Uterus (tissue), 4 donors: ENCODE measurements around the gene GNG4. TPM values are rescaled to one million over a fixed set of nuclear protein-coding genes. Genes with fewer than 3 reads are reported as not detected.

ENCODE experiments used
- DNase-seq, 2 donors: peaks; one replicate each; pipeline ENCODE4 v3.0.0-alpha.2; 2019 to 2020
- H3K27ac ChIP-seq, 2 donors: fragments of 200-600 bp; sonication (generic); 1 replicate in 1 of 2; 2 replicates in 1 of 2; pipeline ENCODE4 v1.5.1; 2016 to 2018
- H3K27me3 ChIP-seq, 2 donors: fragments of 200-600 bp; sonication (generic); one replicate each; pipeline ENCODE4 v1.5.1; 2018 to 2019; ENCODE audit warnings: control low read depth in 1 of 2
- H3K36me3 ChIP-seq, 2 donors: fragments of 200-600 bp; sonication (generic); one replicate each; pipeline ENCODE4 v1.5.1; 2019; ENCODE audit warnings: control low read depth in 1 of 2
- H3K4me1 ChIP-seq, 2 donors: fragments of 200-600 bp; sonication (generic); one replicate each; pipeline ENCODE4 v1.5.1; 2018 to 2019; ENCODE audit warnings: control low read depth in 1 of 2
- H3K4me3 ChIP-seq, 2 donors: fragments of 200-600 bp; sonication (generic); 1 replicate in 1 of 2; 2 replicates in 1 of 2; pipeline ENCODE4 v1.5.1; 2018 to 2019; ENCODE audit warnings: mild to moderate bottlenecking in 1 of 2
- H3K9me3 ChIP-seq, 2 donors: fragments of 200-600 bp; sonication (generic); one replicate each; pipeline ENCODE4 v1.5.1; 2019; ENCODE audit warnings: control low read depth in 1 of 2
- POLR2A ChIP-seq, 2 donors: fragments of 450-650 bp; IDR thresholded peaks; one replicate each; pipeline ENCODE4 v1.6.1; 2016; ENCODE audit warnings: antibody characterized with exemption in 2 of 2, mild to moderate bottlenecking in 1 of 2, moderate library complexity in 1 of 2
- intact Hi-C: fragments of 100-400 bp; cut with DNase I; formaldehyde crosslinking; loops from one replicate; pipeline ENCODE4 v1.15.1; 2023; ENCODE audit warnings: low total_unique reads
- total RNA-seq, 4 donors: library from RNA; depleted of rRNA in 3 of 4; stranded (reverse); fragments of >200 nt in 3 of 4; gene quantifications; one replicate each; pipeline versions ENCODE4 v1.1.0 to v1.2.4, GENCODE V29; 2014 to 2023
- TF ChIP-seq, protein P1 (sequence below), 4 experiments: fragments of 200-600 bp in 2 of 4; fragments of 450-650 bp in 2 of 4; sonication (generic) in 2 of 4; IDR thresholded peaks; one replicate each; pipeline ENCODE4 v1.5.1; 2016 to 2019; ENCODE audit warnings: antibody characterized with exemption in 4 of 4, mild to moderate bottlenecking in 2 of 4, moderate library complexity in 1 of 4
- donor health status: DM: yes; HTN: yes; CAD: no.

The GNG4 gene
- 1 to 10 TPM in 3 of 4 donors, under 1 TPM in 1; 0.51 to 8.2 (median 2.3) TPM for total RNA-seq

DNA sequence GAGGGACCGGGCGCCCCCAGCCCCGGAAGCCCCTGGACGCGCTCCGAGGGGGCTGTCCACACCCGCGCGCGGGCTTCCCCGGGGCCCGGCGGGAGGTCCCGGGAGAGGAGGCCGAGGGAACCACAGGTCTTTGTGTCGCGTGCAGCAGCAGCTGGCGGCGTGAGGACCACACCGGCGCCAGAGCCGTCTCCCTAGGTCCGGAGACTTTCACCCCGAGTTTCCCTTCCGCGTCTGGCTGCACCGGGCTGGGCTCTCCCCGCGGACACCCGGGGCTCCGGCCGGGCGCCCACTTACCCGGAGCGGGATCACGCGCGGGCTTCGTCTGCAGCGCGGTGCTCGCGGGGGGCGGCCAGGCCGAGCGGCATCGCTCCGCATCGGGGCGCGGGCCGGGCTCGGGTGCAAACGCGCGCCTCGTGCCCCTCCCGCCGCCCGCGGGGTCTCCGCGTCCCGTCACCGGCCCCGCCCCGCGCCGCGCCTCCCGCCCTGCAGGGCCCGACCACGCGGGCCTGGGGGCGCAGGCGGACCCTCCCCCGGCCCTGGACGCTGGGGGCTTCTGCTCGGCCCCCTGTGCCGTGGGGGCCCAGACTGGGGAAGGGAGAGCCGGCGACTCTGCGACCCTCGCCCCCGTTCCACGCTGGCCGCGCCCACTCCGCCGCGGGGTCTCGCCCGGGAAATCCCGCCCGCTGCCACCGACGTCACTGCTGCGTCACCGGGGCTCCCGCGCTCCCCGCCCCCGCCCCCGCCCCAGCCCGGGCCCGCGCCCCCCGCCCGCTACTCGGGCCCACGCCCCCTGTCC, at the start of gene GNG4:
Gene GNG4 (minus strand): TSS at position 417 of the 796 bp plus-strand sequence. CDS start 65,946 bp downstream, outside the sequence.
- H3K27ac ChIP-seq = peak within 1 kb of the TSS; percentile 5 to 54
- no peak for DNase-seq
- TF ChIP-seq, protein P1, sequence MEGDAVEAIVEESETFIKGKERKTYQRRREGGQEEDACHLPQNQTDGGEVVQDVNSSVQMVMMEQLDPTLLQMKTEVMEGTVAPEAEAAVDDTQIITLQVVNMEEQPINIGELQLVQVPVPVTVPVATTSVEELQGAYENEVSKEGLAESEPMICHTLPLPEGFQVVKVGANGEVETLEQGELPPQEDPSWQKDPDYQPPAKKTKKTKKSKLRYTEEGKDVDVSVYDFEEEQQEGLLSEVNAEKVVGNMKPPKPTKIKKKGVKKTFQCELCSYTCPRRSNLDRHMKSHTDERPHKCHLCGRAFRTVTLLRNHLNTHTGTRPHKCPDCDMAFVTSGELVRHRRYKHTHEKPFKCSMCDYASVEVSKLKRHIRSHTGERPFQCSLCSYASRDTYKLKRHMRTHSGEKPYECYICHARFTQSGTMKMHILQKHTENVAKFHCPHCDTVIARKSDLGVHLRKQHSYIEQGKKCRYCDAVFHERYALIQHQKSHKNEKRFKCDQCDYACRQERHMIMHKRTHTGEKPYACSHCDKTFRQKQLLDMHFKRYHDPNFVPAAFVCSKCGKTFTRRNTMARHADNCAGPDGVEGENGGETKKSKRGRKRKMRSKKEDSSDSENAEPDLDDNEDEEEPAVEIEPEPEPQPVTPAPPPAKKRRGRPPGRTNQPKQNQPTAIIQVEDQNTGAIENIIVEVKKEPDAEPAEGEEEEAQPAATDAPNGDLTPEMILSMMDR (IDR thresholded peaks at IDR 0.05) = no peak
- no peak for TF ChIP-seq POLR2A (IDR thresholded peaks at IDR 0.05)

GRCh38 chr1:235697508-235697907, 47.9 kb upstream of the GNG4 start:
- no peaks in the 10 kb centered on the region for H3K36me3 ChIP-seq
- intact Hi-C loops = no loop called here

More for the DNA sequence above, at the start of gene GNG4:
- Histone ChIP-seq H3K27me3 (peaks cover 0 to 17% of the 10 kb centered on the region in 2 donors), H3K36me3 (no peaks in the 10 kb centered on the region), H3K9me3 (no peaks in the 10 kb centered on the region), H3K4me3 (peak within 1 kb of the TSS; percentile 23 to 52), H3K4me1 (peaks cover 0 to 12% of the 10 kb centered on the region in 2 donors)
- intact Hi-C loops = no loop called here

GRCh38 chr1:235689356-235689755, 39.8 kb upstream of the GNG4 start:
- no peak overlapping the region for H3K27ac ChIP-seq
- H3K4me3 ChIP-seq = no peak overlapping the region
- H3K9me3 ChIP-seq = no peaks in the 10 kb centered on the region
- DNase-seq = no peak
- TF ChIP-seq, protein P1 (IDR thresholded peaks at IDR 0.05) = no peak
- TF ChIP-seq POLR2A (IDR thresholded peaks at IDR 0.05) = no peak
- no peaks in the 10 kb centered on the region for H3K27me3 ChIP-seq
- H3K4me1 ChIP-seq = no peaks in the 10 kb centered on the region
- intact Hi-C loops = no loop called here
- H3K36me3 ChIP-seq = no peaks in the 10 kb centered on the region

More at GRCh38 chr1:235697508-235697907, 47.9 kb upstream of the GNG4 start:
- Histone ChIP-seq H3K27me3 (no peaks in the 10 kb centered on the region), H3K4me1 (no peaks in the 10 kb centered on the region), H3K27ac (no peak overlapping the region), H3K9me3 (no peaks in the 10 kb centered on the region), H3K4me3 (no peak overlapping the region)
- no peak for TF ChIP-seq POLR2A (IDR thresholded peaks at IDR 0.05)
- DNase-seq = no peak

DNA sequence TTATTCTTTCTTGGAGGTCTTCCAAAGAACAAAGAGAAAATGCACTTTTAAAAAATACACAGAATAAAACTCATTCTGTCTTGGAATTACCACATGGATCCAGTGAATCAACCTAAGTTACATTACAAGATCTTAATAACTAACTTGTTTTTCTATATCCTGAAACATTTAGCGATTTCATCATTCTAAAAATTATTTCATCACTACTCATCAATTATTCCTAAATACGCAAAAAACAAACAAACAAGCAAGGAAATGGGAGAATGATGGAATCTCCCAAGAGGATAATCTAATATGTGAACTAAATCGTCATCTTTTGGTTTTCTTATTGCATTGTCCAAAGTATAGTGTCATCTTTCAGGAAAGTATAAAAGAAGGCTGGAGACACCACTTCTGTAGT, 38.5 kb upstream of the GNG4 start:
- intact Hi-C loops = no loop called here
- no peak overlapping the region for H3K4me3 ChIP-seq
- H3K9me3 ChIP-seq = no peaks in the 10 kb centered on the region
- H3K4me1 ChIP-seq = no peaks in the 10 kb centered on the region
- H3K27me3 ChIP-seq = no peaks in the 10 kb centered on the region
- DNase-seq = no peak
- H3K36me3 ChIP-seq = no peaks in the 10 kb centered on the region
- TF ChIP-seq POLR2A (IDR thresholded peaks at IDR 0.05) = no peak
- TF ChIP-seq, protein P1 (IDR thresholded peaks at IDR 0.05) = no peak
- H3K27ac ChIP-seq = no peak overlapping the region

- no peak for TF ChIP-seq POLR2A (IDR thresholded peaks at IDR 0.05)
- TF ChIP-seq, protein P1 (IDR thresholded peaks at IDR 0.05) = no peak
- Histone ChIP-seq H3K36me3 (no peaks in the 10 kb centered on the region), H3K27me3 (no peaks in the 10 kb centered on the region), H3K4me1 (no peaks in the 10 kb centered on the region), H3K27ac (no peak overlapping the region), H3K4me3 (no peak overlapping the region), H3K9me3 (no peaks in the 10 kb centered on the region)
- intact Hi-C loops = no loop called here
- no peak for DNase-seq
Observed at GRCh38 chr1:235683653-235684052, 34.1 kb upstream of the GNG4 start.
